ENCODE data around the gene PLXNB1. TPM values are rescaled to one million over a fixed set of nuclear protein-coding genes. Genes with fewer than 3 reads are reported as not detected.

Gene PLXNB1
- total and polyA plus RNA-seq, 10 of the 15 experiments (the other 5 are each of a cell fraction or from before 2014, with no cell fraction given): 0.18 to 15.1 (median 5.3) TPM

DNA sequence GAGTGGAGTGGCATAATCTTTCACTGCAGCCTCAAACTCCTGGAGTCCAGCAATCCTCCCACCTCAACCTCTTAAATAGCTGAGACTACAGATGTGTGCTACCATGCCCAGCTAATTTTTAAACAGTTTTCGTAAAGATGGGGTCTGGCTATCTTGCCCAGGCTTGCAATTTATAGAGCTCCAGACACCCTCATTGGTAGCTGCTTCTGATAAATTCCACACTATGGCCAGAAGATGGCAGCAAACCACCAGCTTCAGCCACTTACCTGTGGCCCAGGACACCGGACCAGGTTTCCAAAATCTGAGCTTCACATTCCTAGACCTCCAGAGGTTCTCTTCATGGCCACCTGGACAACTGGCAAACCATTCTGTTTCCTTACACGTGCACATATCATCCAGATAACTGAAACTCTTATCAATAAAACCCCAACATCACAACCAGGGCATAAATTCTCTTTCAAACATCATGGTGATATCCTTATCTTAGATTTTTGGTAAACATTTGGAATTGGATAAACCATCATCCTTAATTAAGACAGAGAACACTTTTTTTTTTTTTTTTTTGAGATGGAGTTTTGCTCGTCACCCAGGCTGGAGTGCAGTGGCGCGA, 29.0 kb downstream of the PLXNB1 start (continued):
- TF ChIP-seq IKZF2 (IDR thresholded peaks at IDR 0.05): no peak
- TF ChIP-seq WRNIP1 (IDR thresholded peaks at IDR 0.05; ENCODE audit: borderline replicate concordance, low read depth, low read length): no peak
- TF ChIP-seq RUNX3 (IDR thresholded peaks at IDR 0.05; ENCODE audit: low read length): no peak; the same call in 1 of the 2 replicates
- no peak for TF ChIP-seq ZSCAN29 (IDR thresholded peaks at IDR 0.05)
- no peak for TF ChIP-seq ATF2 (IDR thresholded peaks at IDR 0.05; ENCODE audit: low read length)
- TF ChIP-seq NBN (IDR thresholded peaks at IDR 0.05): no peak
- TF ChIP-seq YBX1 (IDR thresholded peaks at IDR 0.05): no peak
- no peak for TF ChIP-seq DPF2 (IDR thresholded peaks at IDR 0.05)
- TF ChIP-seq ETV6 (conservative IDR thresholded peaks at IDR 0.05 in 1 of 2, IDR thresholded peaks at IDR 0.05 in 1 of 2; ENCODE audit: borderline replicate concordance in 1 of 2, low read depth in 1 of 2): no peak
- TF ChIP-seq RAD21 (IDR thresholded peaks at IDR 0.05; ENCODE audit: insufficient read depth, low read depth, low read length): peak; percentile 93
- no peak for TF ChIP-seq TCF7 (IDR thresholded peaks at IDR 0.05; ENCODE audit: borderline replicate concordance)
- no peak for TF ChIP-seq STAT1 (conservative IDR thresholded peaks at IDR 0.05)
- TF ChIP-seq TBL1XR1 (IDR thresholded peaks at IDR 0.05; ENCODE audit: low read depth, low read length): no peak
- peak; percentile 10 for TF ChIP-seq PBX3 (IDR thresholded peaks at IDR 0.05; ENCODE audit: insufficient replicate concordance, low read depth, low read length)
- no peak for TF ChIP-seq RBBP5 (conservative IDR thresholded peaks at IDR 0.05)
- TF ChIP-seq SIN3A (IDR thresholded peaks at IDR 0.05; ENCODE audit: low read depth, low read length): no peak
- TF ChIP-seq, protein P1, sequence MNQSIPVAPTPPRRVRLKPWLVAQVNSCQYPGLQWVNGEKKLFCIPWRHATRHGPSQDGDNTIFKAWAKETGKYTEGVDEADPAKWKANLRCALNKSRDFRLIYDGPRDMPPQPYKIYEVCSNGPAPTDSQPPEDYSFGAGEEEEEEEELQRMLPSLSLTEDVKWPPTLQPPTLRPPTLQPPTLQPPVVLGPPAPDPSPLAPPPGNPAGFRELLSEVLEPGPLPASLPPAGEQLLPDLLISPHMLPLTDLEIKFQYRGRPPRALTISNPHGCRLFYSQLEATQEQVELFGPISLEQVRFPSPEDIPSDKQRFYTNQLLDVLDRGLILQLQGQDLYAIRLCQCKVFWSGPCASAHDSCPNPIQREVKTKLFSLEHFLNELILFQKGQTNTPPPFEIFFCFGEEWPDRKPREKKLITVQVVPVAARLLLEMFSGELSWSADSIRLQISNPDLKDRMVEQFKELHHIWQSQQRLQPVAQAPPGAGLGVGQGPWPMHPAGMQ (IDR thresholded peaks at IDR 0.05; ENCODE audit: borderline replicate concordance): no peak
- TF ChIP-seq CBX5 (IDR thresholded peaks at IDR 0.05; ENCODE audit: low read depth): no peak
- no peak for TF ChIP-seq RELA (IDR thresholded peaks at IDR 0.05; ENCODE audit: borderline replicate concordance, partially characterized antibody)
- TF ChIP-seq KLF5 (IDR thresholded peaks at IDR 0.05; ENCODE audit: partially characterized antibody): no peak
- TF ChIP-seq ZBTB4 (CRISPR knock-in tag; IDR thresholded peaks at IDR 0.05): no peak
